GM19240 (cell line): Measurements from ENCODE around the gene RPTOR.
A peak's percentile ranks its signal among the peaks of the same experiment; 100 is the strongest.

Source experiments
- DNase-seq: peaks from one replicate; pipeline ENCODE4 v3.0.0; 2011; ENCODE audit warnings: low spot score; ENCODE audit not compliant: insufficient read length

RPTOR gene

DNA sequence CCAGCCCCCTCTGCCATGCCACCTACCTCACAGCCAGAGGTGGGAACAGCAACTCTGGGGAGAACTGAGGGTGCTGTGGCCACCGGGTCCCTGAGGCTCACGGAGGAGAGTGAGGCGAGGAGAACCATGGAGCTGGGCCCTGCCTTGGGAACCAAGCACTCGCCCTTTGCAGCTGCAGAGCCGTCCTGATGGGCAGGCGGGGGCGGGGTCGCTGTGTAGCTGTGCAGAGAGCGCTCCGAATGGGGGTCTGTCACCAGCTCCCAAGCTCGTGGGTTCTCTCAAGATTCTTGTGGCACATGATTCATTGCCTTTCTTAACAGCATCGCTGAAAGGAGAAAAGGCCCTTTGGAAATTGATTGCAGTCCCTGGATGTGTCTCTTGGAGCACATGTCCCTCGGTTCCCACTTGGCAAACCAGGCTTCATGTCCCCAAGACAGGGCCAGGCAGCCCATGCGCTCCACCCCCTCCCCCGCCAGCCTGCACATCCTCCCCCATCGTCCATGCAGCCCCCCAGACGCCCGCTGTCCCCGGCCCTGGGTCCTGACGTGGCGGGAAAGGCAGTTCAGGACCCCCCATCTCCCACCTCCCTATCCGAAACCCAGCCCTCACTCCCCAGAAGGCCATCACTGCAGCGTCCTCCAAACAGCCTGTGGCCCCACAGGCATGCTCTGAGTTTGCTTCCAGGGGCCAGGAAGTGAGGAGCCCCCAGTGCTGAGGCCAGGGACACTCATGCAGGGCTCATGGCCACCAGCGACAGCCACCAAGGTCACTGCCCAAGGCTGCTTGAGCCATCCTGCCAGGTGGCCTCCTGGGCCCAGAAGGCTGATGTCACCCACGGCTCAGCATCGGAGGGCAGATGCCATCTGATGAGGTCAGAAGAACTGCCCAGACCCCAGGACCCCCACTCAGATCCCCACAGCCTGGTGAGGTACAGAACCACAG is 426.4 kb downstream of the RPTOR start:
- DNase-seq = no peak

DNA sequence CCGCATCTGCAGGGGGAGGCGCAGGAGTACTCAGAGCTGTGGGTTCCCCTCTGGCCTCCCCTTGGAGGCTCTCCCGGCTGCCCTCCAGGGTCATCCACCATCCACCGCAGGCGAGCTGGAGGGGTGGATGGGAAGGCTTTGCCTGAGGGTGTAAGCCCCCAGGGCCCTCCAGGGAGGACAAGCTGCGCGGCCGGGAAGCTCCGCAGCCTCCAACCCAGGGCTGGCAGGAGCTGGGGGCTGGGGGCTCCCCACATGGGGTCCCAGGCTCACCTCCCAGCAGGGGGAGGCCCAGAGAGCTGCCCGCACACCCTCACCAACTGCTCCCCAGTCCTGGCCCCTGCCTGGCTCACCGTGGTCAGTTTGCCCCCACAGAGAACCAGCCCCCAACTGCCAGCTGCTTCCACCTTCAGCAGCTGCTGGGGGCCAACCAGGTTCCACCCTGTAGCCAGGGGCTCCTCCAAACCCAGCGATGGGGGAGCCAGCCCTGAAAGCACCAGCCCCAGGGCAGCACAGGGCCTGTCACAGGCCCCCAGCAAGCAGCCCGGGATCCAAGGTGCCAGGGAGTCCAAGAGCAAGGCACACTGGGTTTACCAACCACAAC is 427.2 kb downstream of the RPTOR start:
- no peak for DNase-seq

DNA sequence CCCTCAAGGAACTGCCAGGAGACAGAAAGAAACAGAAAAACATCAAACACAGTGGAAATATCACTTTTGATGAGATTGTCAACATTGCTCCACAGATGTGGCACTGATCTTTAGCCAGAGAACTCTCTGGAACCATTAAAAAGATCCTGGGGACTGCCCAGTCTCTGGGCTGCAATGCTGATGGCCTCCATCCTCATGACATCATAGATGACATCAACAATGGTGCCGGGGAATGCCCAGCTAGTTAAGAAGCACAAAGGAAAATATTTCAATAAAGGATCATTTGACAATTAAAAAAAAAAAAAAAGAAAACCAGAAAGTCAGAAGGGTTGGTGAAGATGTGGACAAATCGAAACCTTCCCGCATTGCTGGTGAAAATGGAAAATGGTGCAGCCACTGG is 432.1 kb downstream of the RPTOR start:
- no peak for DNase-seq

DNA sequence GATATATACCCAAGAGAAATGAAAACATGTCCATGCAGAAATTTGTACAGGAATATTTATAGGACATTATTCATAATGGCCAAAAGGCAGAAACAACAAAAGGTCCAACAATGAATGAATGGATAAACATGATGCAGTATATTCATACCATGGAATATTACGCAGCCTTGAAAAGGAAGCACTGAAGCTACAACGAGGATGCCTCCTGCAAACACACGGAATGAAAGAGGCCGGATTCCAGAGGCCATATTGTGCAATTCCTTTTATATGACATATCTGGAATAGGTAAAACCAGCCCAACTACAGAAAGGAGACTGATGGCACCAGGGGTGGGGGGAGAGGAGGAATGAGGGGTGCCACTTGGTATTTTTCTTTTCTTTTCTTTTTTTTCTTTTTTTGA is 432.5 kb downstream of the RPTOR start:
- DNase-seq = no peak

DNA sequence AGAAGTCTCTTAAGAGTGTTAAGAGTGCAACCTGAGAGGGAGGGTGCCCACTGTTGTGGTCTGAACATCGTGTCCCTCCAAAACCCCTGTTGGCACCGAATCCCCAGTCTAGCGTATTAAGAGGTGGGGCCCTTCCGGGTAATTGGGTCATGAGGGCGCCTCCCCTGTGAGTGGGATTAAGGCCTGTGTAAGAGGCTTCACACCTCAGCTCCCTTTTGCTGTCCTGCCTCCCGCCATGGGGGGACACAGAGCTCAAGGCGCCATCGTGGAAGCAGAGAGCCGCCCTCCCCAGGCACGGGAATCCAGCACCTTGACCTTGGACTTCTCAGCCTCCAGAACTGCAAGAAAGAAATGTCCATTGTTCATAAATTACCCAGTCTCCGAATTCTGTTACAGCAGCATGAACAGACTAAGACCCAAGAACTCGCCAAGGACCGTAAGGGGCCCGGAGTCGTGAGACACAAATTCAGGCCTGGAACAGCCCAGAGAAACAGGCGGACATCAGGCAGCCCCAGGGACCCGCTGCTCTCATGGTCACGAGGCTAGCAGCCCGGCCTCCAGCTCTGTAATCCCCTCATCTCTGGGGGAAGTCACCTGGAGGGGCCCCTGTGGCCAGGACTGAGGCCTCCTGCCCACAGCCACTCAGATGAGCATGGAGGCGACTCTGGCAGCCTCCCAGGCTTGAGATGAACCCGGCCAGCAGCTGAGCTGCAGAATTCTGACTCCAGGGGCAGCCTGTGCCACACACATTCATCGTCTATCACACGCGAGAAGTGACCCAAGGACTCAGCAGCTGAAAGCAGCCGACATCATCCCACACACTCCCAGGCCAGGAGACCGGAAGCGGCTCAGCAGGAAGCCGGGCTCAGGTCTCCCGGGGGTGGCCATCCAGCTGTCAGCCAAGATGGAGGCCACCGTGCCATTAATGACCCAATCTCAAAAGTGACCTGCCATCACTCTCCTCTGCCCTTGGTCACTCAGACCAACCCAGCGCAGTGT is 434.2 kb downstream of the RPTOR start:
- no peak for DNase-seq

DNA sequence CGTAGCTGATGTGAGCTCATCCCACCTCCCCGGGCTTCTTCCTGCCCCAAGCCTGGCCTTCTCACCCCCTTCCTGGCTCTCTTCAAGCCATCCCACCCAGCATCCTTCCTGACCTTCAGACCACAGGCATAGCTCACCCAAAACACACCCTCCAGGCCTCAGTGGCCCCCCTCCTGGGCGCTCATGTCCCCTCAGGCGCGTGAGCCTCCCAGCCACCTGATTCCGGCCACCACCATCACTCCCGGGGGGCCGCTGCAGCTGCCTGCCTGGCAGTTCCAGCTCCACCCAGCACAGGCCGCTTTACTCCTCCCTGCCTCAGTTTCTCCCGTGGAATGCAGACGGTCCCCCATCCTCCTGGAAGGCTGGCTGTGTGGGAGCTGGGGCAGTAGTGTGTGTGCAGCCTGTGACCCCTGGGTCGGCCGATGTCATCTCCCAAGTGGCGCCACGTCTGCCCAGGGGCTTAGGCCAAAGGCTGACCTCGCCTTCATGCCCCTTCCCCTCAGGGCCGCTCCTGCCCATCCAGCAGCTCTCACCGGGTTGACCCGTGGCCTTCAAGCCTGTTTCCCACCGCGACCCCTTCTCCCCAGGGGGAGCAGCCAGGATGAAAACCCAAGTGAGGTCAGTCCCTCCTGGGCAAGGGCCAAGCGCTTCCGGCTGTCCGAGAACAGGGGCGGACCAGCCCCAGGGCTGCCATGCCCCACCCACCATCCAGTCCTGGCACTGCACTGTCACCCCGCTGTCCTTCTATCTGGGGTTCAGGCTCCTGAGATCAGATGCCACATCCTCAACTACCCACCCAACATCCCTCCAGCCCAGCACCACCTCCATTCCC is 435.1 kb downstream of the RPTOR start:
- no peak for DNase-seq

DNA sequence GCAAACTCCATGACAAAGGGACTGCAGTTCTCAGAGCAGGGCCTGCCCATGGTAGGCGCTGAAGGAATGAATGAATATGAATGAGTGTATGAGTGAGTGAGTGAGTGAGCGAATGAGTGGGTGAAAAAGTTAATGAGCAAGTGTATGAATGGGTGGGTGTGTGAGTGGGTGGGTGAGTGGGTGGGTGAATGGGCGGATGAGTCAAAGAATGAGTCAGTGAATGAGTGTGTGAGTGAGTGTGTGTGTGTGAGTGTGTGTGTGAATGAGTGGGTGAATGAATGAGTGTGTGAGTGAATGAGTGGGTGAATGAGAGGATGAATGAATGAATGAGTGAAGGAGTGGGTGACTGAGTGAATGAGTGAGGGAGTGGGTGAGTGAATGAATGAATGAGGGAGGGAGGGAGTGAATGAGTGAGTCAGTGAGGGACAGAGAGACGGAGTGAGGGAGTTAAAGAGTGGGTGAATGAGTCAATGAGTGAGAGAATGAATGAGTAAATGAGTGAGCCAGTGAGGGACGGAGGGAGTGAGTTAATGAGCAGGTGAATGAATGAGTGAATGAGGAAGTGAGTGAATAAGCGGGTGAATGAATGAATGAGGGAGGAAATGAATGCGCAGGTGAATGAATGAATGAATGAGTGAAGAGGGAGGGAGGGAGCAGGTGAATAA is 435.9 kb downstream of the RPTOR start:
- DNase-seq = no peak

DNA sequence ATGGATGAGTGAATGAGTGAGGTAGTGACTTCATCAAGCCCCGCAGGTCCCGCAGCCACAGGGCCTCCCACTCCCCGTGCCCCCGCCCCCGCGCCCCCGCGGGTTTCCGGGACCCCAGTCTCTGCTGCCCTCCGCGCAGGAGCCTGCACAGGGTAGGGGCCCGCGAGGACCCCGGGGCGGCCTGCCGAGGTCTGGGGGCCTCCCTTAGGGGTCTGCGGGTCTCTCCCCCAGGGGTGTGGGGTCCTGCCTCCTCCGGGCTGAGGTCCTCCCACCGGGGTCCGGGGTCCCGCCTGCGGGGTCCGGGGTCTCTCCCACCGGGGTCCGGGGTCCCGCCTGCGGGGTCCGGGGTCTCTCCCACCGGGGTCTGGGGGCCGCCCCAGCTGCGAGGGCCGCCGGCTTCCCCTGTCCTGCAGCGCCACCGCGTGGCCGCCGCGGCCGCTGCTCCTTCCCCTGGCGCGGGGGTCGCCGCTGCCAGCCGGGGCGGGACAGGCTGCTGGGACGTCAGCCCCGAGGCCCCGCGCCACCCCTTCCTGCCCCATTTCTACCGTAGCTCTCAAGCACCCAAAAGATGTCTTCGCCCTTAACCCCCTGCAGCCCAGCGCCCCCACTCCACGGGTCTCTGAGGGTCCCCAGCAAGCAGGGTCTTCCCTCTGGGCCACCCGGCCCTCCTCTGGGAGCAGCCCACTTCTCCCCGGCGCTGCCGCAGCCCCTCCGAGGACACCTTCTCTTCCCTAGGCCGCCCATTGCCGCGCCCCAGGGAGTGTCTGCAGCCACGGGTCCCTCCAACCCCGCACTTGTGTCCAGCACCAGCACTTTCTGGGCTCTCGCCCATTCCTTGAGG is 436.6 kb downstream of the RPTOR start:
- no peak for DNase-seq

DNA sequence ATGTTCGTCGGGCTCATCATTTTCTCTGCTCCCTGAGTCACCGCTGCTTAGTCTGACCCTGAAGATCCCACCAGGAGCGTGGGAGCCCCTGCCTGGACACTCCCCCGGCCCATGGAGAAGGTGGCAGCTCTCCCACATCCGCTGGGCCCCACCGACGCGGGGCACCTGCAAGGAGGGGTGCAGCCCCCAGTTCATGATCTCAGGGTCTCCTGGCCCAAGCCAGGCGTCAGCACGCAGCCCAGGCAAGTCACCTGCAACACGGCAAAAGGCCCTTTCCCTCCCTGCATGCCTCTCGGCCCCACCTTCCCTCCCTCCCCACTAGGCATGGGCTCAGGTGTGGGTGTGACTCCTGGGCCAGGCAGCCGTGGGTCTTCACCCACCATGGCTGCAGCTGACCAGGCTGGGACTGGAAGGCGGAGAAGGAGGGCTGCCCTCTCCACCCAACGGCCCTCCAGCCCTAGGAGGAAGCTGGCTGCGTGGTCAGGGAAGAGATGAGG is 437.3 kb downstream of the RPTOR start:
- DNase-seq = no peak

DNA sequence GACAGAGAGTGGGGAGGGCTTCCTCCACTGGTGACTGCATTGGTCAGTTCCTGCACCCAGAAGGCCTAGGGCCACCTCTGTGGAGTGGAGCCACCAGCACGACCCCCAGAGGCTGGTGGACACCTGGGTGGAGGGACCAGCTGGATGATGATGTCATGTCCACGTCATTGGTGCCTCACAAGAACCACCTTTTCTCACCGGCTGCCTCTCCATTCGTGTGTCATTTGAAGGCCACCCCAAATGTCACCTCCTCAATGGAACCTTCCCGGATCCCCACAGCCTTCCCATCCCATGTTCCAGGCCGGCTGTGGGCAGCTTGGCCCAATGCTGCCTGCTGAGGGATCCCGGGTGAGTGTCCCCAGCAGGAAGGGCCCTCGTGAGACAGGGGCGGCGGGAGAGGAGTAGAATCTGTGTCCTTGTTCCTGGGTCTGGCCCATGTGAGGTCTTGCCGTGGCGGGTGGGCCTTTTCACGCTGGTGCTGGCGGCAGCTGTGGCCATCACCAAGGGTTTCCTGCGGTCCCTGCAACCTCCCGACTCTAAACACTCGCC is 437.9 kb downstream of the RPTOR start:
- no peak for DNase-seq

DNA sequence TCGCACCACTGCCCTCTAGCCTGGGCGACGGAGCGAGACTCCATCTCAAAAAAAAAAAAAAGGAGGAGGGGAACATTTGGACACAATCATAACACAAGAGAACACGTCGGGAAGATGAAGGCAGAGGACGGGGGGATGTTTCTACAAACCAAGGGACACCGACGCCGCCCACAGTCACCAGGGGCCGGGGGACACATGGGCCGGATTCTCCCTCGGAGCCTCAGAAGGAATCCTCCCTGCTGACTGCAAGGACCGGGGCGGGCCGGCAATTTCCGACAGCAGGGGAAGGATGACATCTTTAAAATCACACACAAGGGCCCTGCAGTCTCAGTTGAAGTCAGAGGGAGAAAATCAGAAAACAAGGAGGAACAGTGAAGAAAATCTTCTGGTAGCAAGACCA is 438.9 kb downstream of the RPTOR start:
- DNase-seq = no peak

DNA sequence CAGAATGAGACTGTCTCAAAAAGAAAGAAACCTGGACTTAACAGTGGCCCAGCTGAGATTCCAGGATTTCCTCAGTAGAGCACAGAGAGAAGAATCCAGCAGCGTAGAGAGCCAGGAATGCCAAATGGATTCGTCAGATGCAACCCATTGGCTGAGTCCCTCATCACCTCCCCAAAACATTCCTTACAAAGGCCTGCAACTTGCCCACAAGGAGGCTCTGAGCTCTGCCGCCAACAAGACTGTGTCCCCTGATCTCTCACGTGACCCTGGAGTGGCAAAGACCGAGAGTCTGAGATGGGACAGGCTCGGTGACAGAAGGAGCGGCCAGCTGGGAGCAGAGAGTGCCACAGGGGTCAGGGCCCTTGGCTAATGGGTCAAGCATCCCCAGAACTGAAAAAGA is 440.1 kb downstream of the RPTOR start:
- no peak for DNase-seq

DNA sequence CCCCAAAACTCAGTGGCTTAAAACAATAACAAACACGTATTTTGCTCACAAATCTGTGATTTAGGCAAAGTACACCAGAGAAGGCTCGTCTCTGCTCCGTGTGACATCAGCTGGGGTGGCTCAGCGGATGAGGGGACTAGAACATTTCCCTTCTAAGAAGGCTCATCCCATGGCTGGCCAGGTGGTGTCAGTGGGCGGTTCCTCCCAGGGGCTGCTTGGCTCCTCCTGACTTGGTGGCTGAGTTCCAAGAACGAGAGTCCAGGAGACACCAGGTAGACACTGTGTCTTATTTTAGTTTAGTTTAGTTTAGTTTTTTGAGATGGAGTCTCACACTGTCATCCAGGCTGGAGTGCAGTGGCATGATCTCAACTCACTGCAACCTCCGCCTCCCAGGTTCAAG is 441.4 kb downstream of the RPTOR start:
- no peak for DNase-seq

DNA sequence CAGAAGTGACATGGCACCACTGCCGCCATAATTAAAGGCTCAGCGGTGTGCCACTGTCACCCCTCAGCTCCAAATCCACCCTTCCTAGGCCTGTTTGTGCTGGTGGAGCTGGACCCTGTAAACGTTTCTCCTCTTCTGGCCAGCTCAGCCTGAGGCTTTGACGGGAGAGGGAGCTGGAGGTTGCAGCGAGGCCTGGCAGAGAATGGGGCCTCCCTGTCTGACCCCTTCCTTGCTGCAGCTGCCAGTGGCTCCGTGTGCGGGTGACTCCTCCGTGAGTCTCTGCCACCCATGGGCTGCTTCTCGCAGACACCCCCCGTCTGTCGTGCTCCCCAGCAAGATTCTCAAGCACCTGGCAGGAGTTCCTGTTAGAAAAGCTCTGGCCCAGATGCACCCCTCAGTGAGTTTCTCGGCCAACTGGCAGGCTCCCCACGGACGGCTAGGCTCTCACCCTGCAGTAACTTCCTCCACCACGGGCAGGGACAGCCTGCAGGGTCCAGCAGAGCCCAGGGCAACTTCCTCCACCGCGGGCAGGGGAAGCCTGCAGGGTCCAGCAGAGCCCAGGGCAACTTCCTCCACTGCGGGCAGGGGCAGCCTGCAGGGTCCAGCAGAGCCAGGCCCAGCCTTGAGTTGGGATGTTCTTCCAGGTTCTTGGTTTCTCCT is 442.3 kb downstream of the RPTOR start:
- DNase-seq = no peak

DNA sequence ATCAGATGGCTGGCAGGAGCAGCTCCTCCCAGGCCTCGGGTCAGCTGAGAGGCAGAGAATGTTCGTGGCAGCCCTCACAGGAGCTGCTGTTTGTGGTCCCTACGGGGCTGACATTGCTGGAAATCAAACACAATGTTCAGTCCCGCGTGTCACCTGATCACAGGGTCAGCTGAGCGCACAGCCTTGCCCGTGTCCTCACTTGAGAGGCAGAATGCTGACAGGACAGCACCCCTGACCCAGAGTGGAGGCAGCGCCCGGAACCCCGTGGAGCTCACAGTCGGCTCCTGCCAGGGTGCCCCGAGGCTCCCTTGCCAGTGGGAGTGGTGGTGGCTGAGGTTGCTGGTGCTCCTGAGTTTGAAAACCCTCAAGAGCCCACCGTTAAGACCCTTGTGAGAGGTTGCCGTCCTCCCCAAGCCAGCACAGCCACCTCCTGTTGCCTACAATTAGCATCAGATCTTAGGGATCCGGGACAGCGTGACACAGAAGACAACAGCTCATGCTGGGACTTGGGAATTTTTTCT is 443.4 kb downstream of the RPTOR start:
- no peak for DNase-seq

DNA sequence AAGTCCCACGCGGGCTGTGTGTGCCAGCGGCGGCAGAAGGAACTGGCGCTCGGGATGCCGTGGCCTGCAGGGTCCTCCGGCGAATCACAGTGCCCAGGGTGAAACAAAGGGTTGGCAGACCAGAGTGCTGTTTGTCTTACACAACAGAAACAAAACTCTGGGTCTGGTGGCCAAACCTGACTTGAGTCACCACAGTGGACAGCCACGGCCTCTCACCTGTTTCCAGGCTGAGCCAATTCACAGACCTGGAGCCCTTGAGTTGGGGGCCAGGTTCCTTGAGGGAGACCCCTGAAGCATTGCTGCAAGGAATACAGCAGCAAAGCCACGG is 444.9 kb downstream of the RPTOR start:
- no peak for DNase-seq

DNA sequence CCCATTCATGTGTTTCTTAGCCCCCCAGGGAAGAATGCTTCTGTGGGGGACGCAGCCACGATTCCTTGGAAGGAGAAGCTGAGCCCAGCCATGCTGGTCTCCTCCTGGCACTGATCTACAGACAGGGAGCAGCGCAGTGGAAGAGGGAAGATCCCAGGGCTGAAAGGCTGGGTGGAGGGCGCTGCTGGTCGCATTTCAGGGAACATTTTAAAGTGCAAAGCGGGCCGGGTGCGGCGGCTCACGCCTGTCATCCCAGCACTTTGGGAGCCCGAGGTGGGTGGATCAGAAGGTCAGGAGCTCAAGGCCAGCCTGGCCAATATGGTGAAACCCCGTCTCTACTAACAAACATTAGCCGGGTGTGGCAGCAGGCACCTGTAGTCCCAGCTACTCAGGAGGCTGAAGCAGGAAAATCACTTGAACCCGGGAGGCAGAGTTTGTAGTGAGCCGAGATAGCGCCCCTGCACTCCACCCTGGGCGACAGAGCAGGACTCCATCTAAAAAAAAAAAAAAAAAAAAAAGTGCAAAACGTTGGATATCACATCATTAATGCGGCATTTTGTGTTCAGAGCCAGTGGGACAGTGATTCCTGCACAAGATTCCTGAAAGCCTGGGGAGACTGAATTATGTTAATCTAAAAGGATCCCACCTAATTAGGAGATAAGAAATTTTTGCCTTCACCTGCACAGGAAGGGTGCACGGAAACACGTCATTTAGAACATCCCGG is 446.4 kb downstream of the RPTOR start:
- no peak for DNase-seq

DNA sequence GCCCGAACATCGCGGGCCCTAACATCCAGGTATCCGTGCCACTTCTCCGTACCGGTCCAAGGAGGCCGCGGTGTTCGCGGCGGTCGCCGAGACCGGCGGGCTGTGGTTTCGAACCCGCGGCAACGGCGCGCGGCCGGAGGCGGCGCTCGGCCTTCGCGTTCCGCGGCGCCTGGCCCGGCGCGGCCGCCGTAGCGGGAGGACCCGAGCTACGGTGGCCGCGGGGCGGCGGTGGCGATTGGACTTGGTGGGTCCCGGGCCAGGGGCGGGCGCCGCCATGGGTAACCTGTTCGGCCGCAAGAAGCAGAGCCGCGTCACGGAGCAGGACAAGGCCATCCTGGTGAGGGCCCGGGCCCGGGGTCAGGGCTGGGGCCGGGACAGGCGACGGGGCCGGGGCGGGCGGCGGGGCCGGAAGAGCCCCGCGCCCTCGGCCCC is 447.0 kb downstream of the RPTOR start, which contains the start of gene CHMP6:
CHMP6 (plus strand) TSS at position 197 of the 432 bp plus-strand sequence; CDS start at position 275, 78 bp downstream.
- peak; percentile 76 for DNase-seq
